Stimulated activated naive B cell treated with anti-CD40 and anti-IgM and Interleukin-4, amounts not matched to agents 10 μg/mL and 1 μg/mL and 100 μg/mL, for 72 hours (primary cell): Measurements from ENCODE around the gene FBL.

Experiments used
- ATAC-seq, 2 donors: fragments of 150-1000 bp; cut with Tn5 transposase; replicated peaks; 2 replicates each; pipeline ENCODE4 v1.10.0; 2021; ENCODE audit warnings: moderate library complexity in 1 of 2
- DNase-seq: peaks from one replicate; pipeline ENCODE4 v3.0.0; 2021
- H3K27ac Mint-ChIP-seq: one replicate; pipeline ENCODE4 v1.8.0; 2022; ENCODE audit warnings: mild to moderate bottlenecking, mixed read lengths
- H3K27me3 Mint-ChIP-seq, 2 donors: one replicate each; pipeline ENCODE4 v1.8.0; 2022; ENCODE audit warnings: mixed read lengths in 2 of 2
- H3K36me3 Mint-ChIP-seq, 2 donors: one replicate each; pipeline ENCODE4 v1.8.0; 2022; ENCODE audit warnings: mixed read lengths in 2 of 2, mild to moderate bottlenecking in 1 of 2
- H3K4me1 Mint-ChIP-seq, 2 donors: one replicate each; pipeline ENCODE4 v1.8.0; 2022; ENCODE audit warnings: mixed read lengths in 2 of 2, mild to moderate bottlenecking in 1 of 2
- H3K4me3 Mint-ChIP-seq, 2 donors: one replicate each; pipeline ENCODE4 v1.8.0; 2022; ENCODE audit warnings: mild to moderate bottlenecking in 2 of 2, mixed read lengths in 2 of 2, moderate library complexity in 1 of 2
- H3K9me3 Mint-ChIP-seq, 2 donors: one replicate each; pipeline ENCODE4 v1.8.0; 2022; ENCODE audit warnings: mixed read lengths in 2 of 2, mild to moderate bottlenecking in 1 of 2

The FBL gene

DNA sequence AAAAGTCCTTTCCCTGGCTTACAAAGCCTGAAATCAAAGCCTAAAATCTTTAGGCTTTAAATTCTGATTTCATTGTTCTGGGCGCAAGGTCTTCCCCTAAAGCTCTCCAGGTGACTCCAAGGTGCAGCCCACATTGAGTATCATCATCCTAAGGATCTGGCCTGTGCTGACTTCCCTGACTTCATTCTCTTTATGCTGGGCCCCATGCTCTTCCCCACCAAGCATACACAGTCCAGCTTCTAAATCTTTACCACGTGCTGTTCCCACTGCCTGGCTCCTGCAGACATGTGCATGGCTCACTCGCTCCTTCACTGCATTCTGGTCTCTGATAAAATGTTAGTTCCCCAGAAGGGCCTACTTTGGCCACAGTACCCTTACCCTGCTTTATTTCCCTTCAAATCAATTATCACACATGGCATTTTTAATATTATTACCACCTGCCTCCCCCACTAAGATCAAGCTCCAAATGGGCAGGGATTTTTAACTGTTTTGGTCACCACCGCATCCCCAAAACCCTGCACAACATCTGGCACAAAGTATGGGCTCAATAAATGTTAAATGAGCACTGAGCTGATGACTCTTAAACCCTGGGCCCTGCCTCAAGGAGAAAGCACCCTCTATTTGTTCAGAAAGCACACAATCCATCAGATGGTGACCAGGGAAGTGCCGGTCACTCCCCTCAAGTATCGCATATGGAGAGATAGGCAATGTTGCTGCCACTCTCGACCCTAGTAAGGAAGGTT lies 3.3 kb downstream of the FBL start:
- Mint-ChIP-seq H3K9me3 (no peaks in the 10 kb centered on the region), H3K27ac (peak overlapping the region; percentile 69), H3K36me3 (peaks cover 24 to 42% of the 10 kb centered on the region in 2 donors), H3K27me3 (no peaks in the 10 kb centered on the region), H3K4me3 (peak overlapping the region in 1 of 2 donors; percentile 1), H3K4me1 (peaks cover 43 to 53% of the 10 kb centered on the region in 2 donors)
- no peak for ATAC-seq
- DNase-seq = no peak

DNA sequence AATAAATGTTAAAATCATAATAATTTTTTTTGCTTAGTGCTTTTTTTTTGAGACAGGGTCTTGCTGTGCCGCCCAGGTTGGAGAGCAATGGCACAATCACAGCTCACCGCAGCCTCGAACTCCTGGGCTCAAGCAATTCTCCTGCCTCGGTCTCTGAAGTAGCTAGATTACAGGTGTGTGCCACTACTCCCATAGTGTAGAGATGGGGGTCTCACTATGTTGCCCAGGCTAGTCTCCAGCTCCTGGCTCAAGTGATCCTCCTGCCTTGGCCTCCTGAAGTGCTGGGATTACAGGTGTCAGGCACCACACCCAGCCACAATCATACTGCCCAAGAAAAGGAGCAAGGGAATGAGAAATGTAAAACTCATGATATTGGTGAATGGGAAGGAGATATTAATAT lies 5.1 kb downstream of the FBL start:
- peaks cover 34 to 57% of the 10 kb centered on the region in 2 donors for H3K36me3 Mint-ChIP-seq
- ATAC-seq (no peak), DNase-seq (no peak)
- H3K4me3 Mint-ChIP-seq = no peak overlapping the region
- H3K4me1 Mint-ChIP-seq = peaks cover 34 to 46% of the 10 kb centered on the region in 2 donors
- no peaks in the 10 kb centered on the region for H3K9me3 Mint-ChIP-seq
- H3K27me3 Mint-ChIP-seq = no peaks in the 10 kb centered on the region
- no peak overlapping the region for H3K27ac Mint-ChIP-seq

DNA sequence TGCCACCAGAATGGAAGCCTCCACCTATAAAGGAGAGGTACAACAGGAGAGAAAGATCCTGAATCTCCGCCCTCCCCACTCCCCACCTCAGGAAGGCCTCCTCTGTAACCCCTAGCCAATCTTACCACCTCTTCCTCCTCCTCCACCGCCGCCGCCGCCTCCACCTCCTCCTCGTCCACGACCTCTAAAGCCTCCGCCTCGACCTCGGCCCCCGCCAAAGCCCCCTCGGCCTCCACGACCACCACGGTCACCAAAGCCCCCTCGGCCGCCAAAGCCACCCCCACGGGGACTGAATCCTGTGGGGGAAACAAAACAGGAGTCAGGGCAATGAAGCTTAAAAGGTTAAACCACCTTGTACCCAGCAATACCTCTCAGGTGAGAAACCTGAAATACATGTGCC lies 5.7 kb downstream of the FBL start:
- H3K27ac Mint-ChIP-seq = peak overlapping the region; percentile 5

DNA sequence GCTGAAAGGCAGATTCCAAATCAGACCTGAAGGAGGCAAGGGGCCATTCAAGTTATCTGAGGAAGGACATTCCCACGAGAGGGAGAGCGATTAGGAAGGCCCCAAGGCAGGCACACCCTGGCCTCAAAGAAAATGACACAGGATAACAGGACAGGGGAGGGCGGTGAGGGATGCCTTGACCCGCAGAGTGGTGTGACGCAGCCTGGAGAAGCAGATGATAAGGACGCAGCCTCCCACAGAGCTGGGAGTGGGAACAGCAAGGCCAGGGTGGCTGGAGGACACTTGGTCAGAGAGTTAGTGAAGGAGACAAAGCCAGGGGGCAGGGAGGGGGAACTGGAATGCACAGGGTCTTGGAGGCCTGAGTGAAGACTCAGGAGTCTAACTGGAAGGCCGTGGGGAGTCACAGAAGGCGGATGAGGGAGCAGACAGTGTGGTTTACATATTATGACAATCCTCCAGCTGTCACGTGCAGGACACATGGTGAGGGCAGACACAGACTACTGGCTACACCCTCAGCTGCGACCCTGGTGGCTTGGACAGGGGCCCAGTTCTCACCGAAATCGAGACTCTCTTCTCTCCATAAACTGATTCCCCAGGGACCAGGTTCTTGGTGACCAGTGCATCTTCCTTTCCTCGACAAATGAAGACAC lies 6.4 kb downstream of the FBL start:
- Mint-ChIP-seq H3K9me3 (no peaks in the 10 kb centered on the region), H3K36me3 (peaks cover 29 to 55% of the 10 kb centered on the region in 2 donors), H3K4me3 (no peak overlapping the region), H3K27ac (no peak overlapping the region), H3K27me3 (no peaks in the 10 kb centered on the region), H3K4me1 (peaks cover 29 to 40% of the 10 kb centered on the region in 2 donors)
- ATAC-seq (no peak), DNase-seq (no peak)

More for the DNA sequence above, 5.7 kb downstream of the FBL start:
- no peaks in the 10 kb centered on the region for H3K27me3 Mint-ChIP-seq
- peaks cover 31 to 57% of the 10 kb centered on the region in 2 donors for H3K36me3 Mint-ChIP-seq
- H3K9me3 Mint-ChIP-seq = no peaks in the 10 kb centered on the region
- no peak for ATAC-seq
- no peak overlapping the region for H3K4me3 Mint-ChIP-seq
- peaks cover 32 to 46% of the 10 kb centered on the region in 2 donors for H3K4me1 Mint-ChIP-seq
- DNase-seq = no peak

DNA sequence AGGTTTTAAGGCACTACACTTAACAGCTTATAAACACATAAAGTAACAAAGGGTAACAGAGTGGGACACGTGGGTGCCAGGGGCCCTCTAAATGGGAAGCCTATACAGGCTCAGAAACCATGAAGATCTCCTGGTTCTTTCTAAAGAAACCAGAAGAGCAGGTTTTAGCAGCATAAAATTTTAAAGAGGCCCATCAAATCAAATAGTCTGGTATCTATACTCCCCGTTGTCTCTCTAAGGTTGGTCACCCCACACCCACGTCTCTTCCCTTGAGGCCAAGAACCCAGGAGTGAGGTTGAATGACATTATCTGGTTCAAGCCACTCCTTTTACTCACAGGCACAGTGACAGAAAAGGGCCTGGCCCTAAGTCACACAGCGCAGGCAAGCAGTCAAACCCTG lies 7.6 kb downstream of the FBL start:
- ATAC-seq (no peak), DNase-seq (no peak)
- Mint-ChIP-seq H3K4me3 (no peak overlapping the region), H3K27ac (no peak overlapping the region), H3K9me3 (peaks cover 2 to 3% of the 10 kb centered on the region in 2 donors), H3K4me1 (peaks cover 26 to 37% of the 10 kb centered on the region in 2 donors), H3K27me3 (no peaks in the 10 kb centered on the region), H3K36me3 (peaks cover 32 to 53% of the 10 kb centered on the region in 2 donors)

DNA sequence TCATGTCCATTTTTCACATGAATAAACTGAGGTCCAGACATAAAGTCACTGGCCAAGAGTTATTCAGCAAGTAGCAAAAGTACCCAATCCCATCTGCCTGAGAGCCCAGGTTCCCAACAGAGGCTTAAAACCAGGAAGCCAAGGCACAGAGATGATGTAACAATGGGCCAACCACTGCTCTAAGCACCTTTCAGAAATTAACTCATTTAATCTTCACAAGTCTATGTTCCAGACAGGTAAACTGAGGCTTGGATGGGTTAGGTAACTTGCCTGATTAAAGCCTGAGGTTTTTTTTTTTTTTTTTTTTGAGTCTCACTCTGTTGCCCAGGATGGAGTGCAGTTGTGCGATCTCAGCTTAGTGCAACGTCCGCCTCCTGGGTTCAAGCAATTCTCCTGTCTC lies 8.2 kb downstream of the FBL start:
- peaks cover 32 to 51% of the 10 kb centered on the region in 2 donors for H3K36me3 Mint-ChIP-seq
- H3K27ac Mint-ChIP-seq = no peak overlapping the region
- ATAC-seq (no peak), DNase-seq (no peak)
- H3K4me3 Mint-ChIP-seq = no peak overlapping the region
- no peaks in the 10 kb centered on the region for H3K27me3 Mint-ChIP-seq
- H3K9me3 Mint-ChIP-seq = peaks cover 2 to 3% of the 10 kb centered on the region in 2 donors
- peaks cover 25 to 35% of the 10 kb centered on the region in 2 donors for H3K4me1 Mint-ChIP-seq

DNA sequence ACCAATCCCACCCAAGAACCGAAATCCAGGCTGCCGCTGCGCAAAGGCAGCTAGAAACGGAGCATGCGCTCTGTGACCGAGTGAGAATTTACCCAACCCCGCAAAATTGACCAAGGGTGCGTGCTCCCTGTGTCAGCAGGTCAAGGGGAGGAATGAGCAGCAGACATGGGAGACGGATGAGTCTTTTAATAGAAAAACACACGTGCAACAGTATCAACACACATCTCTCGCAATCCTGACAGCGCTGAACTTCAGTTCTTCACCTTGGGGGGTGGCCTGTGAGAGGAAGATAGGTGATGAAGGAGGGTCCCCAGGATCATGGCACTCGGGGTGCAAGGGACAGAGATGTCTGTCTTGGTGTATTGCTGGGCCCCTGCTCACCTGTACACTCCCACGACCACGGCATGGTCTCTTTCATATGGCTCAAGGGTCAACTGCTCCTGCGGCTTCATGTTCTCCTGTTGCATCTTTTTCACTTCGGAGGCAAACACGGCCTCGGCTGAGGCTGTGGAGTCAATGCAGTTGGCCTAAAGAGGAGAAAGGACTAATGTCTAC lies 11.8 kb downstream of the FBL start:
- H3K9me3 Mint-ChIP-seq = peaks cover 2 to 3% of the 10 kb centered on the region in 2 donors
- peak overlapping the region; percentile 91 for H3K27ac Mint-ChIP-seq
- no peaks in the 10 kb centered on the region for H3K27me3 Mint-ChIP-seq
- DNase-seq = no peak
- peak overlapping the region; percentile 79 to 92 for H3K4me3 Mint-ChIP-seq
- ATAC-seq = no peak
- peaks cover 36 to 58% of the 10 kb centered on the region in 2 donors for H3K36me3 Mint-ChIP-seq
- H3K4me1 Mint-ChIP-seq = peaks cover 27 to 33% of the 10 kb centered on the region in 2 donors

DNA sequence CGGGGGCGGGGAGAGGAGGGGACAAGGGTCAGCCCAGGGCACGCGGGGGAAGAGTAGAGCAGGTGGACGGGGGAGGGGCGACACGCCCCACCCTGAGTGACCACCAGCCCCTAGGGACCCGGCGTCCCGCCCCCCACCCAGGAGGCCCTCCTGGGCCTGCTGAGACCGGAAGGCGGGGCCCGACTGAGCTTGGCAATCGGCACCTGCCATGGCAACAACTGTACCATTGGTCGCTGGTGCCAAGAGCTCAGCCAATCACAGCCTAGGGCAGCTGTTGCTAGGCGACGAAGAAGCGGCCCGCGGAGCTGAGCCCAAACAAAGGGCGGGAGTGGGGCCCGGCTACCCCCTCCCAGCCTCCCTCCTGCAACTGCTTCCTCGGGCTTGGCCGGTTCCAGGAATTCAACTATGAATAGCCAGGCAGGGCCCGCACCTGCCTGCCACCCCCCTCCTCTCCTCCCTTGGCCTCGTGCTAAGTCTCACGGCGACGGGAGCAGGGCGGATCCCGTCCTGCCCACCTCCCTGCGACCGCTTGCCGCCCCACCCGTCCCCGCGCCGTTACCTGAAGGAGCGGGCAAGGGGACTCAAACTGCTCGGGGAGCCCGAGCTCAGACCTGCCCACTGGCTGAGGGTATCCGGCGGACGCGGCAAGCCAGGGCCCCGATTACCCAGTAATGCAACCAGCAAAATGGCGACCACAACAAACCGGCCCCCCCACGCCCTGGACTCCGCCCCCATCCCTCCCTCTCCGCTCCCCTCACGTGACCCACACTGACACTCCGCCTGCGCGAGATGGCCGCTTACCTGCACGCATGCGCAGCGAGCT lies 12.5 kb downstream of the FBL start, which contains the start of gene DYRK1B:
Gene DYRK1B, minus strand, starts transcription at position 699 of the 823 bp plus-strand sequence. CDS start 2,295 bp downstream, outside the sequence.
- Mint-ChIP-seq H3K4me3 (peak within 1 kb of the TSS; percentile 79 to 92), H3K27ac (peak within 1 kb of the TSS; percentile 91), H3K36me3 (peaks cover 38 to 61% of the 10 kb centered on the region in 2 donors), H3K27me3 (no peaks in the 10 kb centered on the region), H3K9me3 (peaks cover 2 to 3% of the 10 kb centered on the region in 2 donors), H3K4me1 (peaks cover 29 to 36% of the 10 kb centered on the region in 2 donors)
- peak; percentile 96 for ATAC-seq
- DNase-seq = peak; percentile 92

DNA sequence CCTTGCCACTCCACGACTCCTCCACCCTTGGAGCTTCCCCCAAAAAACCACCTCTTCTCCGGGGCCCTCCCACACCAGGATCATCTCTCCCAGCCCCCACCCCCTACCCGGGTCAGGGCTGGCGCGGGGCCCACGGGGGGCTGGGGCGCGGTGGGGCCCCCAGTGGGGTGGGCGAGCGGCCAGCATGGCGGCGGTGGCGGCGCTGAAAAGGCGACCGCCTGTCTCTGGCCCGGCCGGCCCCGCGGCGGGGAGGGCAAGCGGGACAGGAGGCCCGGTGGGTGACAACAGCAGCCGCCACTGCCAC lies 13.1 kb downstream of the FBL start:
- peak overlapping the region; percentile 79 to 92 for H3K4me3 Mint-ChIP-seq
- peaks cover 2 to 3% of the 10 kb centered on the region in 2 donors for H3K9me3 Mint-ChIP-seq
- peaks cover 43 to 66% of the 10 kb centered on the region in 2 donors for H3K36me3 Mint-ChIP-seq
- DNase-seq (no peak), ATAC-seq (no peak)
- H3K27me3 Mint-ChIP-seq = no peaks in the 10 kb centered on the region
- peak overlapping the region; percentile 91 for H3K27ac Mint-ChIP-seq
- peaks cover 34 to 42% of the 10 kb centered on the region in 2 donors for H3K4me1 Mint-ChIP-seq

DNA sequence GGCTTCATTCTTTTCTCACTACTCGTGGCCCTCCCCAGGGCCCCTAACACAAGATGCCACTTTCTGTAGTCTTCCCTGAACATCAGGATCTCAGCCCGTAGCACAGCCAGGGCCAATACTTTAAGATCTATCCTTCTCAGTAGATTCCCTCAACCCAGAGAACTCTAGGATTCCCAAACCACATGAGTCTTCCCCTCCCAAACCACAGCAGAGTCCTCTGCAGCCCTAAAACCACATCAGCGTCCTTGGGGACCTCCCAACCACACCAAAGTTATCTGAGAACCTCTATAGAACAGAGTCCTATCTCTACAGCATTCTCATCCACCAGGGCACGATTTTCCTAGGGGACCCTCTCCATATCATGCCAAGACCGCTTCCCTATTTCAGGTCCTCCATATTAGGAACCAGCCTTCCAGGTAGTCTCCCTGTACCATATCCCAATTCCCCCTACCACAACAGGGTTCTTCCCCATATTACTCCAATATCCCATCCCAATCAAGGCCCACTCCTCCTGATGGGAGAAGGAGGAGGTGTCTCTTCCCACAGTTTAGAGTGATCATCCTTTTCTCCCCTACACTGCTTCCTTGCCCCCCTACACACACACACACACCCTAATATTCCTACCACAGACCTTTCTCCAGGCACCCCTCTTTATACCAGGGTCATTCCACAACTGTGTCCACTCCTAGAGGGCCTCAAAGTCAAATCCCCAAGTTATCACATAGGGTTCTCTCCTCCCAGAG lies 13.7 kb downstream of the FBL start:
- Mint-ChIP-seq H3K27me3 (no peaks in the 10 kb centered on the region), H3K4me1 (peaks cover 34 to 42% of the 10 kb centered on the region in 2 donors), H3K27ac (peak overlapping the region; percentile 86), H3K36me3 (peaks cover 44 to 67% of the 10 kb centered on the region in 2 donors), H3K9me3 (peaks cover 2 to 3% of the 10 kb centered on the region in 2 donors), H3K4me3 (peak overlapping the region; percentile 75 to 92)
- ATAC-seq (no peak), DNase-seq (no peak)

DNA sequence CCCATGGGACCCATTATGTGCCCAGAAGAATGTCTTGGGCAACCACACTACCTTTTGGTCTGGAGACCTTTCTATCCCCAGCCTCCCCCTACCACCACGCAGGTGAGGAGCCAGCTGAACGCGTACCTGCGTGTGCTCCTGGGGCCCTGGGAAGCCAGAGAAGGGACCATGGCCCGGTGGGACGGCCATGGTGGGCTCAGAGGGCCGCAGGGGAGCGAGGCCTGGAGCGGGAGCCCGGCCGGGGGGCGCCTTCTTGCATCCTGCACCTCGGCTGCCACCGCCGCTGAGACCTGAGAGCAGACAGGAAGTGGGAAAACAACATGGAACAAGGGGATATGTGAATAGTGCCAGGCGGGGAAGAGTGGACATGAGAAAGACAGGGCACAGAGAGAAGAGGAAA lies 14.5 kb downstream of the FBL start:
- DNase-seq = no peak
- H3K27me3 Mint-ChIP-seq = no peaks in the 10 kb centered on the region
- peaks cover 34 to 42% of the 10 kb centered on the region in 2 donors for H3K4me1 Mint-ChIP-seq
- peaks cover 2 to 3% of the 10 kb centered on the region in 2 donors for H3K9me3 Mint-ChIP-seq
- H3K4me3 Mint-ChIP-seq = peak overlapping the region; percentile 75 to 92
- H3K36me3 Mint-ChIP-seq = peaks cover 46 to 69% of the 10 kb centered on the region in 2 donors
- ATAC-seq = no peak
- H3K27ac Mint-ChIP-seq = no peak overlapping the region

DNA sequence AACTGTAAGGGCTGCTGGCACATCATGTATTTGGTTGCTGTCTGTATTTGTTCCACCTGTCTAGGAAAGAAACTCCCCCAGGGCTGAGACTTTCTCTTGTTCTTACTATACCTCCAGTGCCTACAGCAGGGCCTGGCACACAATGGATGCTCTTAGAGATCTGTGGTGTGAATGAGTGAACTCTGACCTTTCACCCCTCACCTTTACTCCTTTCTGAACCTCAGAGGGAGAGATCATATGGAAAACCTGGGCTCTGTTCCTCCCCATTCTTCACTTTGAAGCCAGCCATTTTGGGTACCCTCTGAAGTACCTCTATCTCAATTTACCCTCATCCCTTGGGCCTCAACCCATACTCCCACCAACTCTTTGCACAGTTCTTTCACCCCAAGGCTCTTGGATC lies 15.3 kb downstream of the FBL start:
- Mint-ChIP-seq H3K36me3 (peaks cover 47 to 70% of the 10 kb centered on the region in 2 donors), H3K4me3 (no peak overlapping the region), H3K9me3 (peaks cover 2 to 3% of the 10 kb centered on the region in 2 donors), H3K27ac (peak overlapping the region; percentile 56), H3K4me1 (peaks cover 34 to 42% of the 10 kb centered on the region in 2 donors), H3K27me3 (no peaks in the 10 kb centered on the region)
- ATAC-seq (no peak), DNase-seq (no peak)

DNA sequence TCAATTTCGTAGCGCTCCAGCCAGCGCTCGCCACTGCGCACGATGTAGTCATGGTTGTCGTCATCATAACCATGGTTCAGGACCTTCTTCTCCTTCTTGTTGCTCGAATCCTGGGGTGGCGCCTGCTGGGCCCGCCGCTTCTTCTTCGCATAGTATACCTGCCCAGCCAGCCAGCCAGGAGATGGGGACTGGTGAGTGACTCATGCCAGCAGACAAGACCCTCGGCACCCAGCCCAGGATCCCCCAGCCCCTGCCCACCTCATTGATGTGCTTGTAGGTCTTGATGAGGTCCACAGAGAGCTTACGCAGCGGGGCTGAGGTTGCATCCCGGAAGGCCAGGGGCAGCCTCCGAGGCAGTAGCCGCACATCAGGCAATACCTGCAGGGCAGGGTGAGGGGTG lies 15.8 kb downstream of the FBL start:
- no peaks in the 10 kb centered on the region for H3K27me3 Mint-ChIP-seq
- H3K4me3 Mint-ChIP-seq = no peak overlapping the region
- peak overlapping the region; percentile 56 for H3K27ac Mint-ChIP-seq
- ATAC-seq (no peak), DNase-seq (no peak)
- H3K36me3 Mint-ChIP-seq = peaks cover 48 to 73% of the 10 kb centered on the region in 2 donors
- peaks cover 34 to 42% of the 10 kb centered on the region in 2 donors for H3K4me1 Mint-ChIP-seq
- peaks cover 2 to 3% of the 10 kb centered on the region in 2 donors for H3K9me3 Mint-ChIP-seq
